Renal pelvis (tissue), 4 donors: Measurements from ENCODE around the gene NR1H3. TPM values are rescaled to one million over a fixed set of nuclear protein-coding genes. Genes with fewer than 3 reads are reported as not detected.

ENCODE experiments used
- DNase-seq: peaks from one replicate; pipeline ENCODE4 v3.0.0-alpha.2; 2013
- polyA plus RNA-seq, 3 donors: library from polyadenylated mRNA; unstranded; fragments of 120-200 nt; gene quantifications; one replicate each; pipeline ENCODE4 v1.2.1, GENCODE V29; 2013; ENCODE audit not compliant: insufficient read length in 3 of 3

NR1H3 gene
- polyA plus RNA-seq, 3 donors = 46.7 to 56.2 (median 46.9) TPM

DNA sequence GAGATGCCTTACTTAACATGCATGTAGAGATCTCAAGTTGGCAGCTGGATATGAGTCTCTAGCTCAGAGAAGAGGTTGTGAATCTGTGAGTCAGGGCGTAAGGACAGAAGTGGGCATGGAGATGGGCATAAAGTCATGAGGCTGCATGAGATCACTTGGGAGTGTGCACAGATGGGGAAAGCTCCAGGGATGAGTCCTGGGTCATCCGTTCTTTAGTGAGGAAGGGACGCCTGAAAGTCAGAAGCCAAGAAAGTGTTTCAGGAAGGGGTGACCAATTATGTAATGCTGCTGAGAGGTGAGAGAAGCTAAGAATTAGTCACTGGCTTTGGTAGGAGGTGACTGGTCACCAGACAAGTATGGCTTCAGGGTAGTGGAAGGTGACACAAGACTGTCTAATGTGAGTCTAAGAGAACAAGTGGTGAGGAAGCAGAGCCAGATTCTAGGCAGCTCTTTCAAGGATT, 15.9 kb upstream of the NR1H3 start:
- no peak for DNase-seq

GRCh38 chr11:47242596-47243192, 15.1 kb upstream of the NR1H3 start:
- DNase-seq = no peak

DNA sequence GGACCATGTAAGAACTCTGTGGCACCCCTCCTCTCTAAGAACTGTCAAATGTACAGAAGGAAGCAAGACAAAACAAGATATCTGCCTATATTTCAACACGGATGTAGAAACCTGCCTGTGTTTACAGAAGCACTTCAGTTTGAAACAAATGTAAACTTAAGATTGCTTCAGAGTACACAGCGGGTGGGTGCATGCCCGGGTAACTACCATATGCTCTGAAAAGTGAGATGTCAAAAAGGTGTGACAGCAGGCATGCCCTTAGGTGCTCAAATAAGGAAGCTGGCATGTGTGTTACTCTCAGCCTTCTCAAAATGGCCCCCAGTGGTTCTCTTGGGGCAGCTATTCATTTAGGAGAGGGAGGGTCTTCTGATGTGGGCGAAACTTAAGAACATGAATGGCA, 14.3 kb upstream of the NR1H3 start:
- no peak for DNase-seq

DNA sequence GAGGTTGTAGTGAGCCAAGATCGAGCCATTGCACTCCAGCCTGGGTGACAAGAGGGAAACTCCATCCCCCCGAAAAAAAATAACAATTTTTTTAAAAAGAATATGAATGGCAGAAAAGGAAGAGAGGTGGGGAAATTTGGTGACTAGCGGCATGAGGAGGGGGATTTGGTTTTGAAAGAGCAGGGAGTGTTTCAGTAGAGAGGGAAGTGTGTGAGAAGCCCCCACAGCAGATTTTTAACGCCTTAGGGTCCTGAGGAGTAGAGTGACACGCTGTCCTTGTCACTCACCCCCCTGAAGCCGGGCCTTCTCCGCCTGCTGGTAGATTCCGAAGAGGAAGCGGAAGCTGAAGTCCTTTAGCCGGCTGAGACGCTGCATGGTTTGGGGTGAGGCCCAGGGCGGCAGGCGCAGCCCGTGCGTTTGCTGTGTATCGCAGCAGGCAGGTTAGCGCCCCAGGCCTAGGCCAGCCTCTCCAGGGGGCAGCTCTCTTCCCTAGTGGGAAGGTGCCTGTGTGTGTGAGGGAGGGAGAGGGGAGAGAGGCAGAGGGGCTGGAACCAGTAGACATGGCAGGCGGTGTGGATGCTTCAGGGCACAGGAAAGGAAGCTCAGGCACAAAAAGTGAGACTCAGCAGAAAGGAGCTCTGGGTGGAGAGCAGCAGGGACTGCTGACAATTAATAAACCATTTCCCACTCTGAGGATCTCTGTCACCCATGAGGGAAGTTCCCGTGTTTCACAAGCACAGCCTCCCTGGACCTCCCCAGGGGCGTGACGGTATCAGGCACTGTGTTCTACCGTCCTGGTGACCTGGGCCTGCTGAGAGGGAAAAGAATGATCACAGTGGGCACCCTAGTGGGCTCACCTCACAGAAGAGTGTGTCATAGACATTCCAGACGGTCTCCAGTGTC, 13.1 kb upstream of the NR1H3 start:
- no peak for DNase-seq

DNA sequence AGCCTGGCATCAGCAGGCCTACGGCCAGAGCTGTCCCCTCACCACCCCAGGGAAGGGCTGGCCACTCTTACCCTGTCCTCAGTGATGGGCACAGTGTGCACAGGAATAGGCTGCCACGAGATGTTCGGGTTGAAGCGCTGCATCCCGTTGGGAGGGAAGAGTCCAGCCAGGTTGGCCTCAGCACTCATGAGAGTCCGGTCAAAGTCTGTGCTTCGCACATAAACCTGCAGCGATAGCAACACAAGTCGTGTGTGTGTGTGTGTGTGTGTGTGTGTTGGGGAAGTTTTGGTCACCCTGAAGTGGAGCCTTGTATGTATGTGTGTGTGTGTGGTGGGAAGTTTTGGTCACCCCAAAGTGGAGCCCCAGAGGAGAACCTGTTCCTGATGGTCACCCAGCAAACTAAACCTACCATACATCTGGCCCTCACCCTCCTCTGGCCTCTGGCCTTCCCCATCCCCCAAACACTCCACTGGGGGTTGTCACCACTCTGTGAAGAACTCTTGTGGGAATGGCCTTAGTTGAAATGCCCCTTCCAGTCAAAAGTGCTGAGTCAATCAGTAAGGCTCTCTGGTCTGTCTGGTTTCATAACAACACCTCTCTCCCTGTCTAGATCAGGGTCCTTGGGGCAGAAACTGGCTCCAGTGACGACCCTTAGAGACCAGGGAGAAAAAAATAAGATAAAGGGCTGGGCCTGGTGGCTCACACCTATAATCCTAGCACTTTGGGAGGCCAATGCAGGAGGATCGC, 12.0 kb upstream of the NR1H3 start:
- DNase-seq = no peak

GRCh38 chr11:47247502-47247901, 10.3 kb upstream of the NR1H3 start:
- DNase-seq = no peak

DNA sequence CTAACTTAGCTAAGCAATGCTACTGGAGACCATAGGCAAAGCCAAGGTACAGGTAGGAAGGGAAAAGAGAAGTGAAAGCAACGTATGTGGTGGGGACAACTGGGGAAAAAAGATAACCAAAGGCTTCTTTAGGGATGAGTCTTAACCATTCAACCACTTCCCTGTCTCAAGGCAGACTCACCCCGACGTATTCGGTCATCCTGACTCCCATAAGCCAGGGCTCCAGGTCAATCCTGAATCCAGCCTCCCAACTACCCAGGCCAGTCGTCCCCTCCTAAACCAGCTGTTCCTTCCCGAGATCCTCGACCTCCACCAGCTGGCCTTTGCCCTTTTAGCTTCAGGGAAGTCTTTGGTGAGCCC, 9.5 kb upstream of the NR1H3 start:
- DNase-seq = no peak

DNA sequence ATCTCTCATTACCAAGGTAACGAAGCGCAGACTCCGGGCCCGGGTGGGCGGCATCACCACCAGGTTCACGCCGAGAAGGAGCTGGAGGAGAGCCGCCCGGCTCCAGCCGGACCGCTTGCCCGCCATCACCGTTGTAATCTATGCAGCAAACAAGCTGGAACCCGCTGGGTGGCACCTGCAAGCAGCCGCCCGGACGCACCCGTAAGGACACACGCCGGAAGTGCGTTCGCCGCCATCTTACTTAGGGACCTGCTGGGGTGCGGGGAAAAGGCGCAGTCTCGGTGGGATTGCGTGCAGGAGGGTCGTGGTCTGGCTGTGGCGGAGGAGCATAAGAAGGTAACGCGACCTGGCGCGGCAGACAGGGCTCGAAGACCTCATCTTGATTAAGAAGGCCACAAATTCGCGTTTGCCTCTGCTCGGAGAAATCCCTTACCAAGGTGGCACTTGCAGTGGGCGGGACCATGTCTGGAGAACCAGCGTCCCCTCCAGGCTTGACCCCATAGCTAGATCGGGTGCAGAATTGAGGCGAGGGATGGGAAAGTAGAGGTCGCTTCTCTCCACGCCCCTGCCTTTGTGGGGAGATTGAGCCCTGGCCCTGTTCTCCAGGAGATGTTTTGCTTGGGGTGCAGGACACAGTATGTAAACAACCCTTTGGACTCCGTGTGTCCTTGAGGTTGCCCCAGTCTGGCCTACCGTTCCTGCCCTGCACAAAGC, 9.0 kb upstream of the NR1H3 start, which contains the start of gene ACP2:
TSS of gene ACP2 (minus strand) at position 151 of the 714 bp plus-strand sequence. CDS start at position 126, 25 bp downstream.
- peak; percentile 88 for DNase-seq

- DNase-seq = no peak
Observed at GRCh38 chr11:47249378-47249715, 8.4 kb upstream of the NR1H3 start.

DNA sequence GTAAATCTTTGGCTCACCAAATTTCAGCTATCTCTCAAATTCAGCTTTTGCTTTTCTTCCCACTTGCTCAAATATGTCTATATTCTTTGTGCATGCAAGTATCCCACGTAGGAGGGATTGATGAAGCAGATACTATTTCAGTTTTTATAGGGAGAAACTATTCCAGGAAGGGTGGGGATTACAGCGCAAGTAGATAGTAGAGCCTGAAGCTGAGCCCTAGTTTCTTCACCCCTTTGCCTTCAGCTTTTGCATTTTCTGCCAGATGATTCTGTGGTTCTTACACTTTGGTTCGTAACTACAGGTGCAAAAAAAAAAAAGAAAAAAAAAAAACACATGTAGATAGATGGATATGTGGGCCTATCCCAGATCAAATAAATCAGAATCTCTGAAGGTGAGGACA, 6.0 kb upstream of the NR1H3 start:
- DNase-seq = no peak

- DNase-seq = no peak
Observed at GRCh38 chr11:47253660-47254059, 4.1 kb upstream of the NR1H3 start.

DNA sequence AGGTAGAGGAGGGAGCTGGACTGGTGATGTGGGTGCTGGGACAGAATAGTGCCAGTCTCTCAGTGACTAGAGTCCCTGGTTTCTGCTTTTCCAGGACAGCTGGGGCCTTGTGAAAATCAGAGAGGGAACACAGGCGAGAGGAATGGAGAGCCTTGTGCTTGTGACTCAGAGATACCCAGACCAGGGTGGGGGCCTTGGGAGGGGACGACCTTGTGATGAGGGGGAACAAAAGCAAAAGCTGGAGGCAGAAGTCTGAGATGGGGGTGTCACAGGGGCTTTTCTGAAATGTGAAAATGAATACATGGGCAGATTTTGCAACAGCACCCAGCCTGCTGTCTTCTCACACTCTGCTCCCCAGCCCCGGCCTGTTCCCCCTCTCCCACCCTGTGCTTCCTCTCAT, 3.4 kb upstream of the NR1H3 start:
- DNase-seq = no peak

DNA sequence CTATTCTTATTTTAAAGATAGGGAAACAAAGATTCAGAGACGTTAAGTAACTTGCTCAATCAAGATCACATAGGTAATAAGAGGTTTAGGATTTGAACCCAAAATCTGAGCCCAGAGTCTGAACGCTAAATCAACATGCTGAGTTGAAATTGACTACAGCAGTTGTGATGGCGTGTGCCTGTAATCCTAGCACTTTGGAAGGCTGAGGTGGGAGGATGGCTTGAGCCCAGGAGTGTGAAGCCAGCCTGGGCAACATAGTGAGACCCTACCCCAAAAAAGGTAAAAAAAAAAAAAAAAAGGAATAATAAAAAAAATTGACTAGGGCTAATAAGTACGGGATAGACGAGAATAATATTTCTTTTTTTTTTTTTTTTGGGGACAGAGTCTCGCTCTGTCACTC, 1.4 kb upstream of the NR1H3 start:
- no peak for DNase-seq

GRCh38 chr11:47257177-47257516, 649 bp upstream of the NR1H3 start:
- DNase-seq = no peak

GRCh38 chr11:47258317-47258902, 614 bp downstream of the NR1H3 start:
- no peak for DNase-seq

GRCh38 chr11:47259232-47259977, 1.6 kb downstream of the NR1H3 start:
- DNase-seq = no peak

GRCh38 chr11:47260366-47260765, 2.6 kb downstream of the NR1H3 start:
- DNase-seq = no peak

- no peak for DNase-seq
Observed at GRCh38 chr11:47261291-47261800, 3.5 kb downstream of the NR1H3 start.

DNA sequence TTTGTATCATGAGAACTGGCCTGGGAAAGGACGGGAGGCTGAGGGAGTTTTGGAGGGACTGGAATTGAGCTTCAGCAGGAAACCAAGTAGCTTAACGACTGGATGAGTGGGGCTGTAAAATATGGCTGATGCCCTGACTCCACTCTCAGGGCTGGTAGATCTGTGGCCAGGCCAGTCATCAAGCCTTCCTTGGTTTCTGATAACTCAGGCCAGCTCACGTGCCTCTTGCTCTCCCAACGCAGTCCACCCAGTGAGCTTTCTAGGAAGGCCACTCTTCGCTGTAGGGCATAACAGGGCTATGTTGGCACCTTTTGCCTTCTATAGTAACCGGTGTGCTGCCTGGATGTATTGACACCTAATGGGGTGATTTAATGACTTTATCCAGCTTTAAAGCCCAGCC, 6.3 kb downstream of the NR1H3 start:
- DNase-seq = no peak

- no peak for DNase-seq
Observed at GRCh38 chr11:47264521-47264920, 6.7 kb downstream of the NR1H3 start.

GRCh38 chr11:47267876-47268275, 10.1 kb downstream of the NR1H3 start:
- DNase-seq = no peak
